GM18517 (cell line): ENCODE data around the gene MYH15.

Experiments used
- ATAC-seq: cut with Tn5 transposase; IDR thresholded peaks from one replicate; pipeline ENCODE4 v1.9.1; 2021; ENCODE audit warnings: mild to moderate bottlenecking, moderate library complexity; ENCODE audit not compliant: unreplicated experiment

Gene MYH15

GRCh38 chr3:108473711-108474110, 36.7 kb downstream of the MYH15 start:
- ATAC-seq: no peak

GRCh38 chr3:108472001-108472591, 38.3 kb downstream of the MYH15 start:
- no peak for ATAC-seq

- ATAC-seq: no peak
Observed at GRCh38 chr3:108471426-108471825, 39.0 kb downstream of the MYH15 start.

- no peak for ATAC-seq
Observed at GRCh38 chr3:108469126-108469525, 41.3 kb downstream of the MYH15 start.

GRCh38 chr3:108468577-108468976, 41.8 kb downstream of the MYH15 start:
- ATAC-seq: no peak

DNA sequence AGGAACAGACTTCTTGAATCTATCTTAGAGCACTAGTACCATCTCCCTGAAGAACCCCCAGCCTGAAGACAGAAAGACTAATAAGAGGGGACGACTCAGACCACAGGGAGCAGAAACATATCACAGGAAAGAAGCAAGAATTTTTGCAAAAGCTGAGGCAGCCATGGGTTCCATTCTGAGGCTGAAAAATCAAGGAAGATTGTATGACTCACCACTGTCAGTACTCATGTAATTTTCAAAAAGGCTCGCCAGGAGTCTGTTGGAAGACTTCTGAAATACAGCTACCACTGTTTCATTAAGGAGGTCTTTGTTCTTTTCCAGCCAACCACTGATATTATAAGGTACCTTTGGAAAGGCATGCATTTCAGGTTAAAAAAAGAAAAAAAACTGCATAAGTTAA, 47.5 kb downstream of the MYH15 start:
- ATAC-seq: no peak

- ATAC-seq: peak; percentile 93
Observed at GRCh38 chr3:108461661-108462111, 48.7 kb downstream of the MYH15 start.

DNA sequence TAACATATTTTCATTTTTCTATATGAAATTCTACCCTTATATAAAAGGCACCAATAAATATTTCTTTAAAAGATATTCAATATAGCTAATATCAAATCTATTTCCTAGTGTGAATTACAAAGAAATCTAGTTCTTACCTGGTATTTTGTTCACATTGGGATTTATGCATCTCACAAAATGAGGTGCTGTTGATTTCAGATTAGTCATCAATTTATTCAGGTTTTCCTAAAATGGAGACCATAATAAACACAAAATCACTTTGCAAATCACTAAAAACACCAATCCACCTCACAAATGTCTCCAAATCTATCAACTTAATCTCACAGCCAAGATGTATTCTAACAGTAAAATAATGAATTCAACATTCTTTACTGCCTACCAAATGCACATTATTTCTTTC, 51.2 kb downstream of the MYH15 start:
- no peak for ATAC-seq

- ATAC-seq: no peak
Observed at GRCh38 chr3:108455212-108455705, 55.1 kb downstream of the MYH15 start.

DNA sequence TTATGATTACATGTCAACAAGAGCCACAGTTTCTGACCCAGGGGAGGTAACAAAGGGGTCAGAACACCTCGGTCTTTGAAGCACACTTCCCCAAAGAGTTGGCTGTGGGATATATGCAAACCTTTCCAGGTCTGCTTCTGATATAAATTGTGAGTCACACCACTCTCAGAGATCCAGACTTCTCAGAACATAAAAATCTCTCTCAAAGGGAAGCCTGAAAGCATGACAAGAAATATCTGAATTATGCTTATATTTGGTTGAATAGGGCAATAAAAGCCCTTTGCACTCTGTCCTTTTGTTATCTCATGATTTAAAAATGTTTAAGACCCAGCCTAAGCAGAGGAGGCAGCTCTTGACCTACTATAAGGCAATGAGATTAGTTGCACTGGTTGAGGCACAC, 56.8 kb downstream of the MYH15 start:
- no peak for ATAC-seq

- ATAC-seq: no peak
Observed at GRCh38 chr3:108450444-108450843, 60.0 kb downstream of the MYH15 start.

DNA sequence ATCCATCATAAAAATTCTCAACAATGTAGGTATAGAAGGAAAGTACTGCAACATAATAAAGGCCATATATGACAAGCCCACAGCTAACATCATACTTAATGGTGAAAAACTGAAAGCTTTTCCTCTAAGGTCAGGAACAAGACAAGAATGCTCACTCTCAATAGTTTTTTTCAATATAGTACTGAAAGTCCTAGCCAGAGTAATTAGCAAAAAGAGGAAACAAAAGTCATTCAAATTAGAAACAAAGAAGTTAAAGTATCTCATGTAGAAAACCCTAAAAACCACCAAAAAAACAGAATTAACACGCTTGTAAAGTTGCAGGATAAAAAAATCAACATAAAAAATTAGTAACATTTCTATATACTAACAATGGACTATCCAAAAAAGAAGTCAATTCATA, 61.8 kb downstream of the MYH15 start:
- ATAC-seq: peak; percentile 80

DNA sequence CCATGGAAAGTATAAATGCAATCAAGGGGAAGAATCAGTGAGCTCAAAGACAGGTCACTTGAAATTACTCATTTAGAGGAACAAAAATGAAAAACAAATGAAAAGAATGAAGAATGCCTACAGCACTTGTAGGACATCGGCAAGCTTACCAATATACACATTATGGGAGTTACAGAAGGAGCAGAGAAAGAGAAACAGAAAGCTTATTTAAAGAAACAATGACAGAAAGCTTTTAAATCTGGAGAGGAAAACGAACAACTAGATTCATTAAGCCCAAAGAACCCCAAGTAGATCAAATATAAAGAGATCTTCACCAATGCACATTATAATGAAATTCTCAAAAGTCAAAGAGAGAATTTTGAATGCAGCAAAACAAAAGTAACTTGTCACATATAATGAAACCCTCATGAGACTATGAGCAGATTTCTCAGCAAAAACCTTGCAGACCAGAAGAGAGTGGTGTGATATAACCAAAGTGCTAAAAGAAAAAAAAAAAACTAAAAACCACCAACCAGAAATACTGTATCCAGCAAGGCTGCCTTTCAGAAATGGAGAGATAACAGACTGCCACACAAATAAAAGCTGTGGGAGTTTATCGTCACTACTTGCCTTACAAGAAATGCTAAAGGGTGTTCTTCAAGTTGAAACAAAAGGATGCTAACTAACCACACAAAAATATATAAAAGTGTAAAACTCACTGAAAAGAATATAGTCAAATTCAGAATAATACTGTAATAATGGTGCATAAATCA, 63.1 kb downstream of the MYH15 start:
- ATAC-seq: no peak

- ATAC-seq: no peak
Observed at GRCh38 chr3:108442281-108442680, 68.1 kb downstream of the MYH15 start.

GRCh38 chr3:108441518-108441917, 68.9 kb downstream of the MYH15 start:
- no peak for ATAC-seq

- ATAC-seq: no peak
Observed at GRCh38 chr3:108441071-108441507, 69.3 kb downstream of the MYH15 start.

DNA sequence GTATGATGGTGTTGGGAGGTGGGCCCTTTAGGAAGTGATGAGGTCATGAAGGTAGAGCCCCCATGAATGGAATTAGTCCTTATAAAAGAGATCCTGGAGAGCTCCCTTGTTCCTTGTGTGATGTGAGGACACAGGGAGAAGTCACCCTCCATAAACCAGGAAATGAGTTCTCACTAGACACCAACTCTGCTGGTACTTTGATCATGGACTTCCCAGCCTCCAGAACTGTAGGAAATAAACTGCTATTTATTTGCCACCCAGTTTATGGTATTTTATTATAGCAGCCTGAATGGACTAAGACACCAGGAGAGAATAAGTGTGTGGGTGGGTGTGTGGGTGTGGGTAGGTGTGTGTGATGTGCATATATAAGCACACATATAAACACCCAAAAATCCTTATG, 71.9 kb downstream of the MYH15 start:
- ATAC-seq: no peak

DNA sequence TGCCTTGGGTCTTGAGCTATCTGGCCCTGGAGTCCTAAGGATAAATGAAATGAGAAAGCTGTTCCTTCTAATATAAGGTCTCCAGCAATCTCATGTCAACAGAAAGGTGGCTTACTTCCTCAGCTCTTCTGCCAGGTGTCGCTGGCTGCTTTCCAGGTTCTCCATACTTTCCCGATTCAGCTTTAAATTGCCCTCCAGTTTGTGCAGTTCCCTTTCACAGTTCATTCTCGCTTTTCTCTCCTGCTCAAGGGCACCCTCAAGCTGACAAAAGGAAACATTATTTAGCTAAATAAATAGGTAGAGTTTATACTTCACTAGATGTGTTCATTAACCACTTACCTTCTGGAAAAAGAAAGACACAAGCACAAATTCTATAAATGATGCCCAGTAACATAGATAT, 73.0 kb downstream of the MYH15 start:
- ATAC-seq: no peak

DNA sequence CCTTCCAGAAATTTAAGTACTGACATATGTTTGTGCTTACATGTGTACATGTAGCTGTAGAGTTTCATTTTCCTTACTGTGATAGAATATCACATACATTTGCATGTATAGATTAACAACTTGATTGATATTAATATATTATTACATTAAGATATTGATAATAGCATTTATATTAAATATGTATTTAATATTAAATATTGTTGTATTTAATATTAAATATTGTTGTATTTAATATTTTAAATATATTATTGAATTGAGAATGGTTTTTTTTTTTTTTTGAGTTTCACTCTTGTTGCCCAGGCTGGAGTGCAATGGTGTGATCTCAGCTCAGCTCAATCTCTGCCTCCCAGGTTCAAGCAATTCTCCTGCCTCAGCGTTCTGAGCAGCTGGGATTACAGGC, 76.5 kb downstream of the MYH15 start:
- no peak for ATAC-seq

DNA sequence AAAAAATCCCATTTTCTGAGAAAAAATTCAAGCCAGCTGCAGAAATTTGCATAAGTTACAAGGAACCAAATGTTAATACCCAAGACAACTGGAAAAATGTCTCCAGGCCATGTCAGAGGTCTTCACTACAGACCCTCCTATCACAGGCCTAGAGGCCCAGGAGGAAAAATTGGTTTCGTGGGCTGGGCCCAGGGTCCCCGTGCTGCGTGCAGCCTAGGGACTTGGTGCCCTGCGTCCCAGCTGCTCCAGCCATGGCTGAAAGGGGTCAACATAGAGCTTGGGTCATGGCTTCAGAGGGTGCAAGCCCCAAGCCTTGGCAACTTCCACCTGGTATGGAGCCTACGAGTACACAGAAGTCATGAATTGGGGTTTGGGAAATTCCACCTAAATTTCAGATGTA, 78.0 kb downstream of the MYH15 start:
- ATAC-seq: no peak

DNA sequence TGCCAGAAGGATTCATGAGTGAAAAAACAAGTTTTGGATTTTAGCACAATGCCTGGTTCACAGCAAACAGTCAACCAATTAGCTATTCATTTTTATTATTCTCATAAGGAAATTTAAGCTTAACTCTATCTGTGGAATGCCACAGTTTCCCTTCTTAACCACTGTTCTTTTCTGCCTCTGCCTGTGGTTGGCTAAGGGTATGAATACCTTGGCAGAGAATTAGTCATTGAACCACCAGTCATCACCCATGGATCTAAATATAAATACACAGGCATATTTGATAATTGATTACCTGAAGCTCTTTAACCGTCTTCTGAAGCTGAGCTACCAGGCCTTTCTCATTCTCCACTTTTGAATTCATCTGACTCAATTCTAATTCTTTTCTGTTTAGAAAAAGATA, 79.9 kb downstream of the MYH15 start:
- no peak for ATAC-seq

DNA sequence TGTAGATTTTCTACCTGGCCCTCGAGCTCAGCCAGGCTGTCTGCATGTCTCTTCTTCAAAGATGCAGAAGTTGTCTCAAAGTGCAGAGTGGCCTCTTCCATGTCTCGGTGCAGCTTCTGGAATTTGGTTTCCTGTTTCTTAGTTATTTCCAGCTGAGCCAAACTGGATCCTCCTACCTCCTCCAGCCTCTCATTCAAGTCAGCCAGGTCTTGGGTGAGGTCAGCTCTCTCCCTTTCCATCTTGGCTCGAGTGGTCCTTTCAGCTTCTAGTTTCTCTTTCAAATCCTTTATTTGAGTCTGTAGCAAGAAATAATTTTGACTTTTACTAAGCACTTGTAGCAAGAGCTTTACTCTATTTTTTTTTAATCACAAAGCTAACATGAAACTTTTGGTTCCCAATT, 81.8 kb downstream of the MYH15 start:
- ATAC-seq: no peak
